HG03354 (cell line): ENCODE results near the gene GRB2.
A peak's percentile ranks its signal among the peaks of the same experiment; 100 is the strongest.

Experiments
- ATAC-seq: cut with Tn5 transposase; IDR thresholded peaks from one replicate; pipeline ENCODE4 v1.9.1; 2021; ENCODE audit warnings: mild to moderate bottlenecking; ENCODE audit not compliant: unreplicated experiment, poor library complexity, severe bottlenecking

The GRB2 gene

DNA sequence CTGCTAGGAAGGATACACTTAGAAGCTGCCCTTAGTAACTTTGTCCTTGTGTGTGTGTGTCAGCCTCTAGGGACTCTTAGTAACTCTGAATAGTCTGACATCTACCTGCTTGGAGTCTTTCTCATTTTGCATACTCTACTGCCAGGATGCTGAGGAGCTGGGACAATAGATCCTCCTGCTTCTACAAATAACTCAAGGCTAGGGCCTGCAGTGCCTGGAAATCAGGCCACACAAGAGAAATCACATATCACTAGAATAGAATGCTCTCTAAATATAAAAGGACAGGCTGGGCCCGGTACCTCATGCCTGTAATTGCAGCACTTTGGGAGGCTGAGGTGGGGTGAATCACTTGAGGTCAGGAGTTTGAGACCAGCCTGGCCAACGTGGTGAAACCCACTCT lies 77.7 kb downstream of the GRB2 start:
- no peak for ATAC-seq

DNA sequence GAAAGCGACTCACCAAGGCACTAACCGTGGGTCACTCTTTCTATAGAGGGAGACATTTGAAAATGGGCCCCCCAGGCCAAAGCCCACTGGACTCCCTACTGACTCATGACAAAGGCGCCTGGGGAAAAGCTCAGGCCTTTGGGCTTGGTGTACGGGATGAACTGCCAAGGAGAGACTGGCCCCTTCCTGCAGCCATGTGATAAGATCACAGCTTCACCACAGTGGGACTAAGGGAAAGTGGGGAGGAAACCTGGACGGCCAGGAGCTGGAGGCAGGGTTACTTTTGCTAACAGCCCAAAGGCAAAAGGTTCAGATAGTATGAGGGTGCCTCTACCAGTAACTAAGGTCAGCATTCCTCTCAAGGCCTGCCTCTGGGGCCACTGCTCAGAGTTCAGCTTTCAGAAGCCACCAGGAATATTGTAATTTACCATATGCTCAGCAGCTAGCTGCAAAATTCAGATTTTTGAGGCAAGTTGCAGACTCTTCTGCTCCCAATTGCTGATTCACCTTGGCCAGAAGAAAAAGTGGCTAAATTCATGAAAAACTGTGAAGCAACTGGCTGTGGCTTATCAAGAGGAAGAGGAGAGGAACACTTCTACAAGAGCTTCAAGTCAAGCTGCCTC lies 79.1 kb downstream of the GRB2 start:
- ATAC-seq: no peak

GRCh38 chr17:75325827-75326225 lies 79.7 kb downstream of the GRB2 start:
- no peak for ATAC-seq

- no peak for ATAC-seq
These were observed 80.1 kb downstream of the GRB2 start for GRCh38 chr17:75325348-75325747.

DNA sequence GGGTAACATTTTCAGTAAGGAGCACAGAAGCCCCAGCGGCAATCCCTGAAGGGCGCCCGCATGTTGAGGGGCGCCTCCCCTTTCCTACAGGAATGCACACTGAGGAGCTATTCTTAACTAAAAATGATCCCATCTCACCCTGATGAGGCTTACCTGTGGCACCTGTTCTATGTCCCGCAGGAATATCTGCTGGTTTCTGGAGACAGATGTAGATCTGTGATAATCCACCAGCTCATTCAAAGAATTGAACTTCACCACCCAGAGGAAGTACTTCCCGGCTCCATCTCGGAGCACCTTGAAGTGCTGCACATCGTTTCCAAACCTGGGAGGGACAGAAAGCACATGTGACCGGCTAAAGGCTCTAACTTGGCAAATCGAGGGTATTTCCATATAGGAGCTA lies 84.0 kb downstream of the GRB2 start:
- ATAC-seq: no peak

- ATAC-seq: peak; percentile 64
These were observed 85.4 kb downstream of the GRB2 start for GRCh38 chr17:75319904-75320691.

GRCh38 chr17:75318615-75319222 lies 86.8 kb downstream of the GRB2 start:
- ATAC-seq: no peak

DNA sequence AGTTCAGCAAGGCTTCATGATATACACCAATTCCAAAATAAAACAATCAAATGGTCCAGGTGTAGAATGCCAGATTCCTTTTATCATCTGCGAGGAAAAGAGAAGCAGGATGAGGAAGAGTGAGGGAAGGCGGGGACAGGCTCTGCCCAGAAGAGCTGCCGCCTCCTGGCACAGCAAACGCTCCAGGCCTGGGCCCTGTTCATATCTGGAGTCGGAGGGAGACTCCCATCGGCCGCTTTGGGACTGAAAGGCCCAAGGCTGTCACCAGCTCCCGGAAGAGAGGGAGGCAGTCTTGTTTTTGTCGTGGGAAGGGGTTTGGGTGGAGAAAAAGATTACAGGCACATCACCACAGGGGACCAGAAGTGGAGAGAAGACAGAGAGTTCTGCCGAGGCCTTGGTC lies 87.3 kb downstream of the GRB2 start:
- no peak for ATAC-seq

DNA sequence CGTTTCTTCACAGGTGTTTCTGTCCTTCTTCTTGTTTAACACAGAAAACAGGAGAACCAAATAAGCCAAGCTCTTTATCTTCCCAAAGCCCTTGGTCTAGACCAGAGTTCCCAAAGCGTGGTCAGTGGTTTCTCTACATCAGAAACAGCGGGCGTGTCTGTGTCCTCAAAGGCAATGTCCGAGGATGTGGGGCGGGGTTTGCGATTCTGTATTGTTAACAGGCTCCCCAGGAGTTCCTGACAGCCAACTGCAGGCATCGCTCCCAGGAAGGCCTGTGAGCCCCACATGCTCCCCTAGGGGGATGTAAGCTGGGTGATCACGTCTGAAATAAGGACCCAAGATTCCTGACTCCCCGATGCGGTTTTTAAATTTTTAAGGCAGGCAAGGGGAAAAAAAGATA lies 87.8 kb downstream of the GRB2 start:
- no peak for ATAC-seq

GRCh38 chr17:75316253-75316652 lies 89.2 kb downstream of the GRB2 start:
- ATAC-seq: no peak

DNA sequence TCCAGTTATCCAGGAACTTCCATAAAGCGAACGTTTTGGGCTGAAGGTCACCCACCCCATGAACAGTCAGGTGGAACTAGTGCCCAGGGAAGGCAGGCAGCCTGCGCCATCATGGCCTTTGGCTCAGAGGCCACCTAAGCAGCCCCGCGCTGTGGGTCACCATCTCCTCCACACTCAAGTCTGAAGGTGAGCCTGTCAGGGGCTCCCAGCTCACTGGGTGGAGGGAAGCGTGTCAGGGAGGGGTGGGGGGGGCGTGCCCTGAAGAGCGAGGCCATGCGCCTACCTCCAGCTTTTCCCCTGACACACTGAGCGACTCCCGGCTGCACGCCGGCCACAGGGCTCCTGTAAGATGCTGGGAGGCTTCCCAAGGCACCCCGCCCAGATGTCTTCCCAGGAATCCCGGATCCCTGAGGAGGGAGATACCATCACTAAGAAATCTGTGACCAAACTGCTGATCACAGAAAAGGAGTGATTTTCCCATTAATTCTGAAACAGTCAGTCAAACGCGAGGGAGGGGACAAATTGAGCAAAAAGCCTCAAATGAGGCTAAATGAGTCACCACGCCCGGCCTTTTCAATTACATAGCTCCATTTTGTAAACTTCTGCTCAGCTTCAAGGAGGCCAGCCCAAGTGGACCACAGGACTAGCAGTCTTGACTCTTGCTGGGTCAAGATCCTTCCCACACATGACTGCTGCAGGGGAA lies 89.8 kb downstream of the GRB2 start:
- ATAC-seq: no peak

DNA sequence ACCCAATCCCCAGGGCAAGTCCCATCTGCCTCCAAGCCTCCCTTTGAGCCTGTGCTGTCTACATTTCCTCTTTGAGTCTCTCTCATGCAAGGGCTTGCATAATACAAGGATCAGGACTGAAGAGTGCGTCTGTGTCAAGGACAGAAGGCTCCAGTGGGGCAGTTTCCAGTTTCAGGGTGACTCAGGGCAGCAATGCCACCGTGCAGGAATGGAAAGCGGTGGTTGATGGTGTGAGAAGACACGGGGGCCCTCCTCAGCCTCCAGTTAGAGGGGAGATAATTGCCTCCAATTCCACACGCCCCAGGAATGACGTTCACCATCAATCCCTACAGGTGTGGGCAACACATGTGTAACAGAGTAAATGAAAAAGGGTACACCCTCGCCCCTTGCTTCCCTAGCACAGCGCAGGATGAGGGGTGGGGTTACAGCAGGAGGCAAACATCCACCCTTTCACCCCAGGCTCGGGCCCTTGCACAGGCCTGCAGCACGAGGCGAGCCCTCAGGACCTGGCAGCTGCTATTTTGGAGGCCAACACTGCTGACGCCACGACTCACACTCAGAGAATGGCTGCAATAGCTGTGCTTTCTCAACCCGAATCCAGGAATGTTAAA lies 91.4 kb downstream of the GRB2 start:
- ATAC-seq: no peak

DNA sequence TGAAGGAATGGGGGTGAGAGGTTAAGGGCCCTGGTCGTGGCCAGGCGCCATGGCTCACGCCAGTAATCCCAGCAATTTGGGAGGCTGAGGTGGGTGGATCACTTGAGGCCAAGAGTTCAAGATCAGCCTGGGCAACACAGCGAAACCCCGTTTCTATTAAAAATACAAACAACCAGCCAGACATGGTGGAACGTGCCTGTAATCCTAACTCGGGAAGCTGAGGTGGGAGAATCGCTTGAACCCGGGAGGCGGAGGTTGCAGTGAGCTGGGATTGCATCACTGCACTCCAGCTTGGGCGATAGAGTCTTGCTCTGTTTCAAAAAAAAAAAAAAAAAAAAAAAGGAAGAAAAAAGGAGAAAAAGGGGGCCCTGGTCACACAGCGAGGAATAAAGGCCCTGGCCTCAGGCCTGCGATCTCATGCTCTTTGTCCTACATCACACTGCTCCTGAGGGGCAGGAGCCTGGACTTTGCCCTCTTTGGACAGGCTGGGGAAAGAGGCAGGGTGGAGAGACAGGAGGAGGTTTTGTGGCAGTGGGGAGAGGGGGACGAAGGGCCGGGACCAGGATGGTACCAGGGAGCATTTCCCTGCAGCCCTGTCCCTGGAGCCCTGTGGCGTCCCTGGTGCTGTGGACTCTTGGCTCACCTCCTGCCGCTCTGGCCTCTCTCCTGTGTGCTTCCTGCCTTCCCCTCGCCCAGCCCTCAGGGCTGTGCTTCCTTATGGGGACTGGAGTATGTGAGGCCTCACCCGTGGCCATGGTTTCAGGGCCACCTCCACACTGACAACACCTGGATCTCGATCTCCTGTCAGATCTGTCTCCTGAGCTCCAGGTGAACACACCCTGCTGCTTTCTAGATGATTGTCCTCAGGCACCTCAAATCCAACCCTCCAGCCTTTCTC lies 96.5 kb downstream of the GRB2 start:
- no peak for ATAC-seq

DNA sequence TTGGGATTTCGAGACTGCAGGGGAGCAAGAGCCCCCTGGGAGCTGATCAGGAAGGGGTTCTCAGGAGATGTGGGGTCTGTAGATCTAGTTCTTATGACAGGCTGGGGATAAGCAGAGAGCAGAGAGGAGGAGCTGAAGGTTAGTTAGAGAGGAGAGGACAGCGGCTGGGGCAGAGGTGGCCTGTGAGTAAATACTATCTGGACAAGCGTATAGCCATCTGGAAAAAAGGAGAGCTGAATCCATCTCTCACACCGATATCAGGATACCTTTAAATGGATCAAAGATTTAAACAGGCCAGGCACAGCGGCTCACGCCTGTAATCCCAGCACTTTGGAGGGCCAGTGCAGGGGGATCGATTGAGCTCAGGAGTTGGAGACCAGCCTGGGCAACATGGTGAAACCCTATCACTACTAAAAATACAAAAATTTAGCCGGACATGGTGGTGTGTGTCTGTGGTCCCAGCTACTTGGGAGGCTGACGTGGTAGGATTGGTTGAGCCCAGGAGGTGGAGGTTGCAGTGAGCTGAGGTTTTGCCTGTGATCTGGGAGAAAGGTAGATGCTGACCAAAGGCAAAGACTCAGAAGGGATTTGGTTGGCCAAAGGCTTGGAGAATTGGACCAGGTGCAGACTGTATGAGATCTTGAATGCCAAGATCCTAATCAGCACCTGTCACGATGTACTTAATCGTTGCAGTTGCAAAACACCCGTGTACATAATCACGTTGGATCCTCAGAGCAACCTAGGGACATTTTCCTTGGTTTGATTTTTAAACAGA lies 97.3 kb downstream of the GRB2 start:
- no peak for ATAC-seq

DNA sequence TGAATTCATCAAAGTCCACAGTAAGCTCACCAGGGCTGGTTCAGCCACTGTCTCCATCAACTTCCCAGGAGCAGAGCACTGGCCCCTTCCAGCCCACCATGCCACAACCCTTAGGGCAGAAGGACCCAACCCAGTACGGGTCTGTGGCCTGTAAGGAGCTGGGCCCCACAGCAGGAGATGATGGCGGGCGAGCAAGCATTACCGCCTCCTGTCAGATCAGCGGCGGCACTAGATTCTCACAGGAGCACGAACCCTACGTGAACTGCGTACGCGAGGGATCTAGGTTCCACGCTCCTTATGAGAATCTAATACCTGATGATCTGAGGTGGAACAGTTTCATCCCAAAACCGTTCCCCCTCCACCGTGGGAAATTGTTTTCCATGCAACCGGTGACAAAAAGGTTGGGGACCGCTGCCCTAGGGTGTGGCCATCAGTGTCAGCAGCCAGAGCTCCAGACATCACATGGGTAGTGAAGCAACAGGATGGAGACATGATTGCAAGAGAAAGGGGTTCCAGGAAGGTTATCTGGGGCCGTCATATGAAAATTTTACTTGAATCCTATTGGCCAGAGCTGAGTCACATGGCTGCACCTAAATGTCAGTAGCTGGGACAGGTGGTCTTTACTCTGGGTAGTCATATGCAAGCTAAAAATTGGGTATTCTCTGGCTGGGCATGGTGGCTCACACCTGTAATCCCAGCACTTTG lies 103.8 kb downstream of the GRB2 start:
- ATAC-seq: no peak

DNA sequence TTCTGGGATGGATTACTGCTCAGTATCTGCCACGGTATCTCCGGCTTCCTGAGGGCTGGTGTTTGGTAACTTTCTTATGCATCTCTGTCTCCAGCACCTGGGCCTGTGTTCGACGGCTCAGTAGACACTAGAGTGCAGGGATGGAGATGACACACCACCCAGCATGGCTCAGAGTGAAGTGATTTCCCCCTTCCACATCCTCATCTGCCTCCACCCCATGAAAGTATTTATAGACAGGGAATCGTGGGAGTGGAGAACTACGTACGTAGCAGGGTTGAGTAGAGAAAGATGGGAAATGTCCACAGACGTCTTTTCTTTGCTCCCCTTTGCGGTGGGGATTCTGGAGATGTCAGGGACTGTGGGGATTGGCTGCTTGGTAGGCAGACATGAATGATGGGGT lies 104.4 kb downstream of the GRB2 start:
- ATAC-seq: no peak

DNA sequence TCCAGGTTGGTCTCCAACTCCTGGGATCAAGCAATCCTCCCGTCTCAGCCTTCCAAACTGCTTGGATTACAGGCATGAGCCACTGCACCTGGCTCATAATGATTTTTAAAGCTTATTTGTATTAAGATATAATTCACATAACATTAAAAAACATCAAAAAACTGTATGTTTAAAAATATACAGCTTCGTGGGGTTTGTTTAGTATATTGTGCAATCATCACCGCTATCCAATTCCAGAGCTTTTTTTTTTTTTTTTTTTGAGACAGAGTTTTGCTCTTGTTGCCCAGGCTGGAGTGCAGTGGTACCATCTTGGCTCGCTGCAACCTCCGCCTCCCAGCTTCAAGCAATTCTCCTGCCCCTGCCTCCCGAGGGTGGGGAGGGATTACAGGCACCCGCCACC lies 105.2 kb downstream of the GRB2 start:
- ATAC-seq: no peak
